Stimulated activated CD4-positive, alpha-beta T cell treated with anti-CD3 and anti-CD28 coated beads, TNF-alpha, amount 100 ng/mL, for 48 hours (primary cell): ENCODE results near the gene TCTN2.

Experiments used
- DNase-seq, 3 donors: peaks; one replicate each; pipeline ENCODE4 v3.0.0-alpha.2; 2020; ENCODE audit warnings: low read depth in 3 of 3

The TCTN2 gene

DNA sequence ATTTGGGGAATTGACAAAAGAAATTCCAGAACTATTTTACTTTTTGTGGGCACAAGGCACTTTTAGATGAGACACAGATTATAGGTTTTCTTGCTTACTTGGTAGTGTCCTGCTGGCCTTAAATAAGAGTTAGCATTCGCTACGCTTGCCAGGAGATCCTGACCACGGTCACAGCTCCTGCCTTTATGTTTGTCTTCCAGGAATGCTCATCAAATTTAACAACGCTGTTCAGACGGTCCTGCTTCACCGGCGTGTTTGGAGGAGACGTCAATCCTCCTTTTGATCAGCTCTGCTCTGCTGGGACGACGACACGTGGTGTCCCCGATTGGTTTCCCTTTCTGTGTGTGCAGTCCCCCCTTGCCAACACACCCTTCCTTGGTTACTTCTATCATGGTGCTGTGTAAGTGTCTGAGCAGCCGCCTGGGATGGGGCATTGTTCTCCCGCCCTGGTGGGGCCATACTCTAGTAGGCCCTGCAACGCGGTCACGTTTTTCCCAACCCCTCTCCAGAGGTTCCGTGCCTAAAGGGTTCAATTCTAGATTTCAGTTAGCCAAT is 15.8 kb downstream of the TCTN2 start:
- no peak for DNase-seq

DNA sequence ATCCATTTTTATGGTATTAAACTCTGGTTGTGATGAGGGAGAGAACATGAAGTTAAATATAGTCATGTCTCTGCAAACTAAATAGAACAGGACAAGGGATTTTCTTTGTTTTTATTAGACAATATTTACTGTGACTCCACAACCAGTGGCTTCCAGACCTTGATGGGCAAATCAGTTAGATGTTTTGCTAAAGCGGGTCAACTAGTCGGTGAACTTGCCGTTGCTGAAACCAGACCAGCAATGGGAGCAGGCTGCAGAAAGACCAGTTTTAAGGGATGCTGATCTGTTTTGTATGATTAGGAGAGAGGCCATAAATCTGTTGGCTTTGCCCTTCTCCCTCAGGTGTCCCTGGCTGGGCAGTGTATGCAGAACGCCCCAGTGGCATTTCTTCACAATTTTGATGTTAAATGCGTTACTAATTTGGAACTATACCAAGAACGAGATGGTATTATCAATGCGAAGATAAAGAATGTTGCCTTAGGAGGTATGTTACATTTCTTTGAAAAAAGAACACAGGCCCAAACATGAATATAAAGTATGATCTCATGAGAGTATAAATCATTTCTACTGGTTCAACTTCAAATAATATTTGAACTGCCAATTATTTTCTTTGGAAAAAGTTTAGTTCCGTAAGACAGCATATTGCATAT is 19.4 kb downstream of the TCTN2 start:
- no peak for DNase-seq

DNA sequence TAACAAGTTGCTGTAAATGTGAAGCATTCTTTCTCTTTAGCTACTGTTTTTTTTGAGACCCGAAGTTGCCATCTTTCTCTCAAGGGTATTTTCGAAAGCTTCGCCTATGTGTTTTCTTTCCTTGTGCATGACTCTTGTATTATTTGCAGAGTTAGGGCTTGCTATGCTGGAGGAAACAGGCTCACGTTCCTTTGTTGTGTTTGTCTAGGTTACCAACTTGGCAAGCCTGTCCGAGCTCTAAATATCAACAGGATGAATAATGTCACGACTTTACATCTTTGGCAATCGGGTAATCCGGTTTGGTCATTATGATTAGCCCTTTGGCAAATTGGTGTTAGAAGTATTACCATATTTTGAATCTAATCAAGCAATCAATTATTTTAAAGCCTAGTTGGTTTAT is 25.3 kb downstream of the TCTN2 start:
- DNase-seq, result no peak

DNA sequence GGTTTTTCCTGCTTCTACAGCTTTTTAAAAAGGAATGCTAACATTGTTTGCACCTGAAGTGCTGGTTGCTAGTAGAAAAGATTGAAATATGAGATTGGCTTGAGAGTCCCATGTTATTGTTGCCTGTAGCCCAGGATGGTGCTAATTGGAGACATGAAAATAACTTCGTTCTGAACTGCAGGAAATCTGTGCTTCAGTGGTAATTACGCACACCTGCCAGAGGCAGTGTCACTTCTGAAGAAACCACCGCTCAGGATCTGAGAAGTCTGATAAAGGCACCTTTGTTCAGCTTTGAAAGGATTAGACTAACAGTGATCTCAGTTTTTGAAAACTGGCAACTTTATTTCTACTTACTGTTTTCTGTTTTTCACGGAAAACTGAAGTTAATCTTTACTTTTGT is 25.7 kb downstream of the TCTN2 start:
- no peak for DNase-seq

DNA sequence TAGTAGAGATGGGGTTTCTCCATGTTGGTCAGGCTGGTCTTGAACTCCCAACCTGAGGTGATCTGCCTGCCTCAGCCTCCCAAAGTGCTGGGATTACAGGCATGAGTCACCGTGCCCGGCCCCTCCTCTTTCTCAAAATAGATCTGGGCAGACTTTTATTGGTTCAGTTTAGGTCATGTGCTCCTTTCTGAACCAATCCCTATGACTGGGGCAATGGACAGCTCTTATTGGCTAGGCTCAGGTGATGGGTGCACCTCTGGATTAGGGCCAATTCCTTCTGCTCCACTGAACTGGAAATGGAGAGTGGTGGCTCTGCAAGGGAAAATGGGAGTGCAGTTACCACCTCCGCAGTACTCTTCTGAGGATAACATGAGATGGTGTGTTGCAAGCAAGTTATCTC is 35.0 kb downstream of the TCTN2 start:
- DNase-seq, result no peak

DNA sequence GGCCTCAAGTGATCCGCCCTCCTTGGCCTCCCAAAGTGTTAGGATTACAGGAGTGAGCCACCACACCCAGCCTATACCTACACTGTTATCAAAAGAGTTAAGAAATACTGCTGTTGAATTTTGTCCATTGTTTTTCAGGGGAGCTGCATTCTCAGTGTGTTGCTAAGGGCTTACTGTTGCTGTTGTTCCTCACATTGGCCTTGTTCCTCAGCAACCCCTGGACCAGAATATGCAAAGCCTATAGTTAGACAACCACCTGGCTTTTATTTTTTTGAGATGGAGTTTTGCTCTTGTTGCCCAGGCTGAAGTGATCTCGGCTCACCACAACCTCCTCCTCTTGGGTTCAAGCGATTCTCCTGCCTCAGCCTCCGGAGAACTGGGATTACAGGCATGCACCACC is 36.6 kb downstream of the TCTN2 start:
- no peak for DNase-seq

DNA sequence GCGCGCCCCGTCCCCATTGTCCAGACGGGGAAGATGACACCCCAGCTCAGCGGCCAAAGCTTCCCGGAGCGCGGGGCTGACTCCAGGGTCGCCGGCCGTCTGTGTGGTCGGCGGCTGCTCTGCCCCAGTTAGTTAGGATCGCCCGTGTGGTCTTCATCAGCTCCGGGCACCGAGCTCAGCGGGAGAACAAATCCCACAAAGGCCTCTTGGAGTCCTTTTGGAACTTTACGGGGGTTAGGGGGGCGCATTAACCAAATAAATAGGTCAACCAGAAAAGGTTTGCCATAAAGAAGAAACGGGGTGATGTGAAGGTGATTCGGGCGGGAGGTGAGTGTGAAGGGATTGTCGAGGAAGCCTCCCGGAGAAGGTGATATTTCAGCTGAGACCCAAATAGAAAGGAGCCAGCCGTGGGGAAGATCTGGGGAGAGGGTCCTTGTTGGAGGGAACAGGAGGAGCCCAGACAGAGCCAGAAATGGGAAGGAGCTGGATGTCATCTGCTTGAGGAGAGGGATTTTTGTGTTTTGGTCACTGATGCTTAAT is 41.9 kb downstream of the TCTN2 start:
- DNase-seq, result no peak

DNA sequence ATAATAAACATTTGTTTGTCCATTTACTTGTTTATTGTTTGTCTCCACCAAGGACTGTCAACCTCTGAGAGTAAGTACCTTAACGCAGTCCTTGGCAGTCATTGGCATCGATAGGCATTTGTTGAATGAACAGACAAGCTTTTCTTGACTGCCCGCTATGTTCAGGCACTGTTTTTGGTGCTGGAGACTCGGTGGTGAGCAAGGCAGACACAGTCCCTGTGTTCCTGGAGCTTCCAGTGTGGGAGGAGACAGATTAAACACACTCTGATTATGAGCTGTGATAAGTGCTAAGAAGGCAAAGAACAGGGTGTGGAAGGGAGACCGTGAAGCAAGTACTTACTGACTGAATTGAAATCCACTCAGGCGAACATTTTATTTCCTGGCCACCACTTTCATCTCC is 42.5 kb downstream of the TCTN2 start:
- DNase-seq, result peak in 1 of 3 donors; percentile 23

DNA sequence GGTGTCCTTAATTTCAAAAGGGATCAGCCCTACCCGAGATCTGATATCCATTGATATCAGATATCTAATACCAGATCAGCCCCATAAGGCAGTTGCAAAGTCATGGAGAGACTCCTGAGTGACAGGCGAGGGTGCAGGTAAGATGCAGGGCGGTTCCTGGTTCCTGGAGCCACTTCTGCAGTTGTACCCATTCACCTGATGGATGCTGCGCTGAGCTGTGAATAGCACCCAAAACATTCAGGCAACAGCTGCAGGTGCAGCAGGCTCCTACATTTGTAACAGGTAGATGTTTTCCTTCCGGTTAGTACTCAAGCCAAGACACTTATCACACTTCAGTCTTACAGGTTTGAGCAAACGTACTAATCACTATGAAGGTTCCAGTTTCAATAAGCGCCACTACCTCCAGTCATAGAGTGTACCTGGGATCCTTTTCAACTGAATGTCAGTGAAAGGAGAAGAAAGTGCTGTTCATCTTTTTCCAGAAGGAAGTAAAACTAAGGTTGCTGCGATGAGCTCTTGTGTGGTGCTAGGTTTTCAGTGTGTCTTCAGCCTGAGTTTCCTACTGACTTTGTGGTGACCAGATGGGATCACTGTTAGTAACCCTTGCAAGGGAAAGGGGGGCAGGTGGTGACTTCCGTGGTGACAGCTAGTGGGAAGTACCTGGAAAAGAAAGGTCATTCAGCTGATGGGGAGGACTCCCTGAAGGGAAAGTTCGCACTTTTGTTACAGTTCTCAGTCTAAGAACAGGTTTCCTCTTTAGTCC is 43.1 kb downstream of the TCTN2 start:
- peak; percentile 40 to 60 (median 48) for DNase-seq

DNA sequence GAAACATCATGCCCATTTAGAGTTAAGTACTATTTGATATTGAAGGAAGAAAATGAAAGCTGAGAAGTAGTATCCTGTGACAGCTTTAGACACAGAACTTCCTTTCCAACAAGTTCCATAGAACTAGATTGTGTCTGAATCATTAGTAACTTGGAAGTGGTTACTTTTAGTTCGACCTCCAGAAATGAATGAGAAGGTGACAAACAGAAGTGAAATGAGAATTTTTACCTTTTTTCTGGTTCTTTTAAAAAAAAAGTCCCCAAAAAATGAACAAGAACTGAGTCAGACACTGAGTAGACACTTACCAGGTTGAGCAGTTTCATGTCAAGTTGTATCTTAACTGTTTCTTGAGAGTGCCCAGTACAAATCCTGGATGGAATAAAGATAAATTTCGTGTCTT is 44.3 kb downstream of the TCTN2 start:
- DNase-seq, result no peak

DNA sequence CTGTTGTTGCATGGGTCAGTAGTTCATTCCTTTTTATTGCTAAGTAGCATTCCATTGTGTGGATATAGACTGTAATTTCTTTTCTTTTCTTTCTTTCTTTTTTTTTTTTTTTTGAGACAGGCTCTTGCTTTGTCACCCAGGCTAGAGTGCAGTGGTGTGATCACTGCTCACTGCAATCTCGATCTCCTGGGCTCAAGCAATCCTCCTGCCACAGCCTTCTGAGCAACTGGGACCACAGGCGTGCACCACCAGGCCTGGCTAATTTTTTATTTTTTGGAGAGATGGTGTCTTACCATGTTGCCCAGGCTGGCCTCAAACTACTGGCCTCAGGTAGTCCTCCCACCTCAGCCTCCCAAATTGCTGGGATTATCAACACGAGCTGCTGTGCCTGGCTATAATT is 46.4 kb downstream of the TCTN2 start:
- no peak for DNase-seq

DNA sequence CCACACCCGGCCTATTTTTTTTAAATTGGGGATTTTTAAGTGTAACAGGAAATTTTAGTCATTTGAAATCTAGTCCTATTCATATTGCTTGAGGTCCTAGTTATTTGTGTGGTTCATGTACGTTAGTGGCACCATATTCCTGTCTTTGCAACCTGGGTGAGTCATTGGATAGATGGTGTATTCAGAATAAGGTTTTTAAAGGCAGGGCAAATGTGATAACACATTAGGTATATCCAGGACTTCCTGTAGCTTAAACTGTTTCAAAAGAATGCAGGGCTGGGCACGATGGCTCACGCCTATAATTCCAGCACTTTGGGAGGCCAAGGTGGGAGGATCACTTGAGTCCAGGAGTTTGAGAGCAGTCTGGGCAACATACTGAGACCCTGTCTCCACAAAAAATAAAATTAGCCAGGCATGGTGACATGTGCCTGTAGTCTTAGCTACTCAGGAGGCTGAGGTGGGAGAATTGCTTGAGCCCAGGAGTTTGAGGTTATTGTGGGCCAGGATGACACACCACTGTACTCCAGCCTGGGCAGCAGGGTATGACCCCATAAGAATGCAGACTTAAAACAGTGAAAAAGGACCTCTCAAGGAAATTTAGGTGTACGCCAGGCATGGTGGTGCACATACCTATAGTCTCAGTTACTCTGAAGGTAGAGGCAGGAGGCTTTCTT is 49.4 kb downstream of the TCTN2 start:
- no peak for DNase-seq

DNA sequence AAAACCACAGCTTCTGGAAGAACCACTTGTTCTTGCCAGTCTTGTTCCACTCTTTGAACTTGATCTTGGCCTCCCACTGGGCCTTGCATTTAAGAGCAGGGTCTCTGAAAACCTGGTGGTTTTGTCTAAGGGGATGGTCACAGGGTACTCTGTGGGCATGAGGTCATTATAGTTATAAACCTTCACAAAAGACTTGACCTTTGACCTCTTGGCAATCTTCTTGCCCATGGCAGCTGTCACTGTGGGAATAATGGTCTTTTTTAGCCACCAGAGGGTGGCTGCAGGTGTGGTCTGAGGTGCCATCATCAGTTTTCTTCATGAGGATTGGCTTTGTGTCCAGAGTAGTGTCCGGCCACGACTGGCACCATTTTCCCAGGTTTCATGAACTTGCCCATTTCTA is 50.3 kb downstream of the TCTN2 start:
- no peak for DNase-seq

DNA sequence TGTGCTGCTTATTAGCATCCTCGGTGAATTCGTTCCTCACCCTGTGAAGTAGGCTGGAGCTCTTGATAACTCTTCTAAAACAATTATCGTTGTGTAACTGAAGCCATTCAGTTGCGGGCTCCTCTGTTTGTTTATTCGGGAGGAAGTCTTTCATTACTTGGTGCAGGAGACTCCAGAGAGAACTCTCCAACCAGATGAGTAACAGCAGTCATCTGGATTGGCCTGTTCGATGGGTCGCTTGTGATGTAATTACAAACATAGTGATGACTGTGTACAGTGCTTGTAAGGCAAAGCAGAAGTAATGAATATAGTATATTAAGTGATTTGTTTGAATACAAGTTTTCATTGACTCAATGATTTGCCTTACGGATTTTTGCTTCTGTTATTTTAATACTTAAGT is 52.1 kb downstream of the TCTN2 start:
- no peak for DNase-seq

DNA sequence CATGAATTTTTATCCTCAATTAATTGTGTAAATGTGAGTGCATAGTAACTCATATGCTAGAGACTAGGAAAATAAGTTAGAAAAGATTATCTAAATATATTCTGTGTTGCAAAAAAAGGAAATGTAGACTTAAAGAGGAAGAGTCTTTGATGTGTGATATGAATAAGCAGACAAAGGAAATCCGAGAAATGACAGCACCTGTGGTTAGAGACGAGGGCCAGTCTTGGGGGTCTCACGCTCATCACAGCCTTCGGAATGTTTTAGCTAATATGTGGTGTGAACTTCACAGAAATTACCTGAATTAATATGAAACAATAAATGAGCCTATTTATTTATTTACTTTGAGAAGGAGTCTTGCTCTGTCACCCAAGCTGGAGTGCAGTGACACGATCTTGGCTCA is 52.9 kb downstream of the TCTN2 start:
- no peak for DNase-seq

DNA sequence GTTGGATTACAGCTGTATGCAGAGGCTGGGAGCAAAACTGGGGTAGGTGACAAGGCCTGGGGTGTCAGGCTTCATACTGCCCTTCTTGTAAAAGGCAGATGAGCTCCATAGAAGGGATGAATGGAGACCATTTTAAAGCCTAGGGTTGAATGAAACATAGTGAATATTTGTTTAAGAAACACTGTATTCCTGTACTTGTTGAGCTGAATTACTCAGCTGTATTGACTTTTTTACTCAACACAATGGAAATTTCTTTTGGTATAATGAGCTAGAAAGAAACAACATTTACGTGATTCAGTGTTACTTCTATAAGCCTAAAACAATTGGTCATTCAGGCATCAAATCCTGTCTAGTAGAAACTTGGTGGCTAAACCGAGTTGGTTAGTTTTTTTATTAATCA is 55.3 kb downstream of the TCTN2 start:
- DNase-seq, result no peak

DNA sequence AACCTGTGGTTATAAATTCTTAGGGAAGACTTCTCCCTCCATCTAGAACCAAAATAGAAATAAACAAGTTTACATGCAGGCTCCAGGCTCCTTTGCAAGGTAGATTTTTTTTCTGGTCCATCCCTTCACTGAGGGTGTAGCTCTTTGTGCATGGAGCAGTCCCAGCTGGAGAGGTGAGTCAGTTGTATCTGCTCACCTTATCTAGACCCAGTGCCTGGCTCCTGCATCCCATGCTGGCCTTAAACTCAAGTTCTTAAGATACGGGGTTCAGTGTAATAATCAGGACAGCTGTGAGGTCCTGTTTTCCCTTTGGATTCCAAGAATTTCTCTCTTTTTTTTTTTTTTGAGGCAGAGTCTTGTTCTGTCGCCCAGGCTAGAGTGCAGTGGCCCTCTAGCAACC is 56.0 kb downstream of the TCTN2 start:
- DNase-seq, result no peak

DNA sequence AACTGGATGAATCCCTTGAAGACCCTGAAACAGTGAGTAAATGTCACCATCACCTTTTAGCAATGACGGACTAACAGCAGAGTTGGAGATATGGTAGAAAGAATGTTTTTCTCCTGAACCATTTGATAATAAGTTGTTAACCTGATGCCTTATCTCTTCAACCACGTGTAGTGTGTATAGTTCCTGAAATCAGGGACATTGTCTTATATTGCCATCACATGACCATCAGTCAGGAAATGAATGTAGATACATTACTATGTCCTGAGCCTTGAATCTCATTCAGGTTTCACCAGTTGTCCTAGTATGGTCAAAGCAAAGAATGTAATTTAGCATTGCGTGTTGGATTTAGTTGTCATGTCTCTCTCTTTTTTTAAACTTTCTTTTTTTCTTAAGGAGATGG is 57.0 kb downstream of the TCTN2 start:
- DNase-seq, result no peak

DNA sequence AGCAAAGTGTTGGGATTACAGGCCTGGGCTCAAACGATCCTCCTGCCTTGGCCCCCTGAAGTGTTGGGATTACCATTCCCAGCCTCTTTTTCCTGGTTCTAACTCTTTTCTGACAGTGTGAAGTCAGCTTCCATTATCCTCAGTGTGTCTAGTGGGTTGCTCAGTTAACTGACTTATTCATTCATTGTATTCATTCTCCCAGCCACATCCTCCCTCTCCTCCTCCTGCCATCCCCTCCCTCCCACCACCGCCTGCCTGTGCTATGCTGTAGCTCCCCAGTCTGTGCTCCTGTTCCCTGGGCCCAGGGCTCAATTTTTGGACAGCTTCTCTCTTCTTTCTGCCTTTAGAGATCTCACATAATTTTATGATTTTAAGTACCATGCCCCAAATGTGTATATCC is 60.7 kb downstream of the TCTN2 start:
- DNase-seq, result no peak

DNA sequence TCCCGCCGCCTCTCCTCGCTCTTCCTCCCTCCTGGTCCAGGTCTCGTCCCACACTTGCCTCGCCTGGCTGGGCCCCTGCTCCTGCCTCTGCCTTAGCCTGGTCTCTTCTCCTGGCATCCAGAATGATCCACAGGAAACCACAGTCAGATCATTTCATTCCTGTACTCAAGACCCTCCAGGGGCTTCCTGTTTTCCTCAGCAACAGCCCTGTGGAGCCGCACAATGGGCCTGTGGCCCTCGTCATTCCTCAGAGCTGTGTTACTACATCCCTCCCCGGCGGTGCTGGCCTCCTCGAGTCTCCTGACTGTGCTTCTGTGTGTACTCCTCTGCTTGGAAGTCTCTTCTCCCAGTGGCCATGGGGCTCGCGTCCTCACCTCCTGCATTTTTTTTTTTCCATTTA is 61.3 kb downstream of the TCTN2 start:
- no peak for DNase-seq

DNA sequence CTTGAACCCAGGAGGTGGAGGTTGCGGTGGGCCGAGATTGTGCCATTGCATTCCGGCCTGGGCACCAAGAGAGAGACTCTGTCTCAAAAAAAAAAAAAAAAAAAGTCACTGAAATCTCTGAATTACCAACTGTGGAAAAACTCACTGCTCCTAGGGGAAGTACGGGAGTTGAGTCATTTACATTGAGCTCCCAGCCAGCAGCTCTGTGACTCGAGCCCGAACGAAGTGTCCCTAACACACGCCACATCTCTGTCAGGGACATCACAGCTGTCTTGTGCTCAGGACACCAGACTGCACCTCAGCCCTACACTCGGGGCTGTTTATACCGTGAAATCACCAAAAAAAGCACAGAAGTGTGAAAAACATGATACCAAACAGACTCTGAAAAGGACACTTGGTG is 62.3 kb downstream of the TCTN2 start:
- DNase-seq, result no peak

DNA sequence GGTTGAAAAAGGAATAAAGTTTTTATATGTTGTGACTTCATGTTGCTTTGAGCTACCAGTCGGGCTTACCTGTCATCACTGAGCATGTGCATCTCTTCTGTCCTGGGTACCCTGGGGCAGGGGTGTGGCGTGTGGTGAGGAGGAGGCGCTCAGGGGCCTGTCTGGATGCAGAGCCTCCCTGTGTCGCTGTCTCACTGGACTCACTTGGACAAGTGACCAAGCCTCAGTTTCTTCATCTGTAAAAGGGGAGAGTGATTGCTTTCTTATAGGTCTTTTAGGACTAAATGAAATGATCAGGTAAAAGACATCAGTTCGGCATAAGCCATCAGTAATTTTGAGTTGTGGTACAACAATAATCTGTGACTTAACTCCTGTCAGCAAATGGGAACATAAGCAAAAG is 63.4 kb downstream of the TCTN2 start:
- DNase-seq, result no peak
